Muscle of back (tissue), 11 donors: Measurements from ENCODE around the gene CNOT6L. TPM values are rescaled to one million over a fixed set of nuclear protein-coding genes. Genes with fewer than 3 reads are reported as not detected.
A peak's percentile ranks its signal among the peaks of the same experiment; 100 is the strongest.
"Not testable (repeated sequence)": the region's sequence is repeated elsewhere in the genome, so short reads cannot be mapped to it uniquely, and the experiment has no call there.

Experiments
- DNase-seq, 3 donors: peaks; one replicate each; pipeline versions ENCODE4 v3.0.0 to v3.0.0-alpha.2; 2013
- polyA plus RNA-seq, 10 donors: library from polyadenylated mRNA; unstranded; fragments of 120-200 nt; gene quantifications; one replicate each; pipeline ENCODE4 v1.2.1, GENCODE V29; 2013; ENCODE audit not compliant: insufficient read length in 10 of 10

The CNOT6L gene
- polyA plus RNA-seq, 10 donors, result 23.9 to 43.6 (median 31.9) TPM

DNA sequence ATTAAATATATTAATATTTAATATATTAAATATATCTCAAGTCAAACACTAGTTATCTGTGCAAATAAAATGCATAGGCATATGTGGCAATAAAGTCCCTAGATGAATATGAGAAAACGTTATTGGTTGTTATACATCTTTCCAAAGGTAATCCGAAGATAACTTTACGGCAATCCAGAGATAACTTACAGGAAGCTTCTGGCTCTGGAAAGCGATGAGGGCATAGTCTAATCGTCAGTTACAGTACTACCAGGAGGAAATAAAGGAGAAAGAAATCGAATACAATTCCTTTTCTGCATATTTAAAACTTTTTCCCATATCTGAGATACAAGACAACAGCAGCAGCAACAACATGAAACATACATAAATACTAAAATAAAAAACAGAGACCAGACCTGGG, 35.3 kb downstream of the CNOT6L start:
- DNase-seq, result no peak

- no peak for DNase-seq
Observed at GRCh38 chr4:77782102-77782835, 36.9 kb downstream of the CNOT6L start.

DNA sequence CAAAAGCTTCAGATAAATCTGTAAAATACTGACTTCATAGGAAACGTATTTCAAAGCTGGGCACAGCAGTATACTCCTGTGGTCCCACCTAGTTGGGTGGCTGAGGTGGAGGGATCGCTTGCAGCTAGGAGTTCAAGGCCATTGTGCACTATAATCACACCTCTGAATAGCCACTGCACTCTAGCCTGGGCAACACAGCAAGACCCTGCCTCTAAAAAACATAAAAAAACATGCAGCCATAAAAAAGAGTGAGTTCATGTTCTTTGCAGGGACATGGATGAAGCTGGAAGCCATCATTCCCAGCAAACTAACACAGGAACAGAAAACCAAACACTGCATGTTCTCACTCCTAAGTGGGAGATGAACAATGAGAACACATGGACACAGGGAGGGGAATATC, 38.4 kb downstream of the CNOT6L start:
- DNase-seq, result not testable (repeated sequence)

- no peak for DNase-seq
Observed at GRCh38 chr4:77777135-77777807, 41.9 kb downstream of the CNOT6L start.

DNA sequence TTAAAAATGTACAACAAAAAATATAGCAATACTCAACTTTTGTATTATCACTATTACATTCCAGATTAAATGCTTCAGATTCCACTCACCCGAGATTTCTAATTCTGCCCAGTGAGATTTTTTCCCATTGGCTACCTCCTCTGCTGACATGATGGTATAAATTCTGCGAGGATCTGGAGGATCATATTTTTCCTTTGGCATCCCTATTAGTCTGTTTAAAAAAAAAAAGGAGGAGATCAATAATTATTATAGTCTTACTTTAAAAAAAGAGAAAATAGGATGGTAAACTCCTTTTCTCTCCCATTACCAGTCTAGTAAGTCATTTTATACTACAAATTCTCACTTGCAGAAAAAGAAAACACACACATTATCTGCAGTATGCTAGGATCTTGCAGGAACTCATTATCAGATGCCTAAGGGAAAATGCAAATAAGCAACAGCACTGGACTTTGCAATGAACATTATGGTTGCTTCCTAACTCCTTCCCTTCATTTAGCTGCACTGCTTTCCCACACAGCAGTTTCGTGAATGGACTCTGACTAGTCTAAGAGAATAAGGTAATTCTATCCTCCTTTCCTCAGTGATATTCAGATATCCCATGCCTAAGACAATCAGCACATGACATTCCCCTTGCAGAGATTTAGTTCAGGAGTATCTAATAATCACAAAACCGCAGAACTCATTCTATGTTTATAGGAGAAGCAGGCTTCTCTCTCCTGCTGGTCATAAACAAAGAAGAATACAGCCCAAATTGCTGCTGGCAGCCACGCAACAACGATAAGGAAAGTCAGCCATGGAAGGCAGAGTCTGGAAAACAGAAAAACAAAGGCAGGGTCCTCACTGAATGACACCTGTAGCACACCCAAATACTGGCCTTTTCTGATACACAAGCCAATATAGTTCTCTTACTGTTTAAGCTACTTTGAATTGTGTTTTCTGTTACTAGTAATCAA, 42.7 kb downstream of the CNOT6L start:
- no peak for DNase-seq

DNA sequence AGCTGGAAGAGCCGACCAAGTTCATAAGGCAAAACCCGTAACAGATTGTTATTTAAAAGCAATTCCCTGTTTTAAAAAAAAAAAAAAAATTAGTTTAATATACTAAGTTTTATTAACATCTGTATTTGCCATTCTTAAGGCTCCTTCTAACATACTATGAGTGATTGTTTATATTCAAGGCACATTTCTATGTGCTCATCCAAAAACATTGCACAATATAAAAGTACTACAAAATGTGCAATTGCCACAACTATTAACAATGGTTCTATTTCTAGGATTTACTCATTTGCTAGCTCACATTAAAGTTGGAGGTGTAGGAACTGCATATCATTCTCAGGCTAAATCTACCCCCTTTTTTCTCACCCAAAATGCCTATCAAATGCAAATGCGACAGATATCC, 46.1 kb downstream of the CNOT6L start:
- no peak for DNase-seq

- no peak for DNase-seq
Observed at GRCh38 chr4:77771566-77771965, 47.6 kb downstream of the CNOT6L start.

DNA sequence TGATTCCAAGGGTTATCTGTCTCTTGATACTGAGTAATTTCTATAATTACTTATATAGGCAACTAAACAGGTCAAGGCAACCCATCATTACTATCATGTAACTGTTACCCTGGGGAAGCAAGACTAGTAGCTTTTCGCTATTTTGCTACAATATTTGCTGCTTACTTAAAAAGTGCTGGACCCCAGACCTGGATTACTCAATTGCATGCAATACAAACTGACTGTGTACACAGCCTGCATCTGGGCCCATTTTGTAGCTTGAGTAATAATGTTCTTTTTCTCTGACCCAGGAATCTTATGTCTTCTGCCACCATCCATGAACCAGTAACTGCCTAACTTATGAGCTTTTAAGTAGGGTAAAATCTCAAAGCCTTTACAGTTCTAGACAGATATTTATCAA, 53.4 kb downstream of the CNOT6L start:
- DNase-seq, result no peak

GRCh38 chr4:77762531-77762930, 56.6 kb downstream of the CNOT6L start:
- DNase-seq, result no peak

DNA sequence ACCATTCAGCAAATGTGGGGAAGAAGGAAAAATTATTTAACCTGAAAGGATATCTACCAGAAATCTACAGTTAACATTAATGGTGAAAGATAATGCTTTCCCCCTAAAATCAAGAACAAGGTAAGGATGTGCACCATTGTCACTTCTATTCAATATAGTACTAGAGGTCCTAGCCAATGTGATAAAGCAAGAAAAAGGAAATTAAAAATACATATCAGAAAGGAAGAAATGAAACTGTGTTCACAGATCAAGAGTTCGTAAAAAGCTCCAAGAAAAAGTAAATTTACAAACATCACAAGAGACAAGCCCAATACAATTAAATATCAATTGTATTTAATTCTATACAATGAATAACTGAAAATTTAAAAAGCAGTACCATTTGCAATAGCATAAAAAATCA, 57.6 kb downstream of the CNOT6L start:
- DNase-seq, result no peak

GRCh38 chr4:77758804-77759203, 60.4 kb downstream of the CNOT6L start:
- no peak for DNase-seq

- DNase-seq, result no peak
Observed at GRCh38 chr4:77751764-77752163, 67.4 kb downstream of the CNOT6L start.

GRCh38 chr4:77745792-77746191, 73.4 kb downstream of the CNOT6L start:
- no peak for DNase-seq

GRCh38 chr4:77742054-77742453, 77.1 kb downstream of the CNOT6L start:
- no peak for DNase-seq

DNA sequence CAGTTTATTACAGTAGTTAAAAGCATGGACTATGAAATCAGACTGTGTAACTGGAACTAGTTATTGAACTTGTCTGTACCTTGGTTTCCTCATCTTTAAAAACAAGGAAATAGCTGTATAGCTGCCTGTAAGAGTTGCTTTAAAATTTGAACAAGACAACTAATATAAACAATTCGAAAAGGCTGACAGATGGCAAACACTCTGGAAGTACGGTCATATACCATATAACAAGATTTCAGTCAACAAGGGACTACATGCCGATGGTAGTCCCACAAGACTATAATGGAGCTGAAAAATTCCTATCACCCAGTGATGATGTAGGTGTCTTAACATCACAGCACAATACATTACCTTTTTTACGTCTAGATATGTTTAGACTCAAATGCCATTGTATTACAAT, 78.7 kb downstream of the CNOT6L start:
- DNase-seq, result no peak

GRCh38 chr4:77734928-77735327, 84.2 kb downstream of the CNOT6L start:
- DNase-seq, result peak in 1 of 3 donors; percentile 10

DNA sequence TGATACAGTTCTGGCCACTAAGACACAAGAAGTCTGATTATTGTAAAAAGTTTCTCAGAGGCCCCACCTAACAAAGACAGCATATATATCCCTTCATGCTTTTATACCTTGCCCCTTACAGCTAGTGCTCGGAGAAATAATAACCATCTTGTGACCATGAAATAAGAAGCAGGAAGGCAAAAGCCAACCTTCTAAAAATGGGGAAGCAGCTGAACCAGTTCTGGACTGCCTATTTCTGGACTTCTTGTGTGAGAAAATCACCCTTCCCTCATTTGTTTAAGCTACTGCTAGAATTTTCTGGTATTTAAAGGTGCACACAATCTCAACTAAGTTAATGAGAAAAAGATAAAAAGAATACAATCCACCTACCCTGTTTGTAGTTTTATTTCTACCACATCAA, 87.5 kb downstream of the CNOT6L start:
- no peak for DNase-seq

- DNase-seq, result no peak
Observed at GRCh38 chr4:77728420-77728819, 90.7 kb downstream of the CNOT6L start.

DNA sequence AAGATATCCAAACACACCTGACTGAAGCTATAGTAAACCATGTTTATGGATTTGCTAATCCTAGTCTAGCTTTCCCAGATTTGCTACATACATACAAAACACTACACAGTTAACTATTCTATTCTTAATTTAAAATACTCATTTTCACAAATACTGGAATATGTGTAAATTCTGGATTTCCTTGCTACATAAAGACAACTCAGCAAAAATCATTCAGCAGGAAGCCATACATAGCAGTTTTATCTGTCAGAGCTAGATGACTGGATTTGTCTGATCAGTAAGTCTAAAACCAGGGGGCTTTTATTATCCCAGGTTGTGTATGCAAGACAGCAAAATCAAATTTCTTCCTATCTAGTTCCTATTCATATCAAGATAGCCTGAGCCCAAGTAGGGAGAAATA, 98.1 kb downstream of the CNOT6L start:
- no peak for DNase-seq

DNA sequence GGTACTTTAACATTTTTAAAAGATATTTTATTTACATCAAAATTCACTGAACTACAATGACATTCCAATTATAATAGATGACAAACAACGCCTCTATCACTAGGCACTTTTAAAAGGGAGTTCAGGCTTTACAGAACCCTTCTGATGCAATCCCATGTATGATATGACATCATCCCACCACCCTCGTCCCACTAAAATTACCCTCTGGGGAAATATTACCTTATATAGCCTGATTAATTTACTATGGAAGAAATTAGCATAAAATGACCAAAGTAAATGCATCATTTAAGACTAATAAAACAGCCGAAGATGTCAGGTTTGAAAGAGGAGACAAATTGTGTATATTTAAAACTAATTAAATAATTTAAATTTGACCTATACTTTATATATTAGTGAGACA, 100.7 kb downstream of the CNOT6L start:
- DNase-seq, result not testable (repeated sequence)

- DNase-seq, result no peak
Observed at GRCh38 chr4:77715414-77716290, 103.5 kb downstream of the CNOT6L start.
